Suprapubic skin (tissue), 4 donors: Measurements from ENCODE around the gene KSR2.

ENCODE experiments used
- EP300 ChIP-seq: sonication (generic); formaldehyde crosslinking; IDR thresholded peaks from one replicate; pipeline ENCODE4 v1.6.1; 2017; ENCODE audit warnings: antibody characterized with exemption
- POLR2A ChIP-seq, 2 donors: fragments of 450-650 bp; IDR thresholded peaks; one replicate each; pipeline ENCODE4 v1.6.1; 2017; ENCODE audit warnings: antibody characterized with exemption in 2 of 2, mild to moderate bottlenecking in 2 of 2, moderate library complexity in 2 of 2
- POLR2AphosphoS5 ChIP-seq, 3 donors: sonication (generic); formaldehyde crosslinking; IDR thresholded peaks; one replicate each; pipeline ENCODE4 v1.6.1; 2017; ENCODE audit warnings: antibody characterized with exemption in 3 of 3
- TF ChIP-seq, protein P1 (sequence below), 2 donors: fragments of 200-600 bp in 1 of 2; fragments of 450-650 bp in 1 of 2; sonication (generic) in 1 of 2; IDR thresholded peaks; one replicate each; pipeline ENCODE4 v1.5.1; 2016 to 2019; ENCODE audit warnings: antibody characterized with exemption in 2 of 2, mild to moderate bottlenecking in 1 of 2, moderate library complexity in 1 of 2

DNA sequence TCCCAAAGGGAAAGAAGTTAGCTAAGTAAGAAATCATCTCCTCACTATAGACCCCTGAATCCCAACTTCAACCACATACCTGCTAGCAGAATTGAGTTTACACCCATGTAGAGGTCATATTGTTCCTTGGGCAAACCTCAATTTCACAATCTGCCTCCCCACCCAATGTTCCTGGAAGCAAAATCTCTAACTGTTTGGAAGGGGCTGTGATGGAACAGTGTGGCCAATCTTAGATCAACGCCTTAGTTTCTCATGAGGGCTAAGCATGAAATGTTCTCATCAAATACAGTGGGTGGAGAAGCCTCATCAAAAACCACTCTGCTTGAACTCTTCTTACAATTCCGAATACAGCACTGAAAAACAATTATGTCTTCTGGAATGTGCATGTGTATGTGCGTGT is 323.3 kb downstream of the KSR2 start:
- TF ChIP-seq, protein P1, sequence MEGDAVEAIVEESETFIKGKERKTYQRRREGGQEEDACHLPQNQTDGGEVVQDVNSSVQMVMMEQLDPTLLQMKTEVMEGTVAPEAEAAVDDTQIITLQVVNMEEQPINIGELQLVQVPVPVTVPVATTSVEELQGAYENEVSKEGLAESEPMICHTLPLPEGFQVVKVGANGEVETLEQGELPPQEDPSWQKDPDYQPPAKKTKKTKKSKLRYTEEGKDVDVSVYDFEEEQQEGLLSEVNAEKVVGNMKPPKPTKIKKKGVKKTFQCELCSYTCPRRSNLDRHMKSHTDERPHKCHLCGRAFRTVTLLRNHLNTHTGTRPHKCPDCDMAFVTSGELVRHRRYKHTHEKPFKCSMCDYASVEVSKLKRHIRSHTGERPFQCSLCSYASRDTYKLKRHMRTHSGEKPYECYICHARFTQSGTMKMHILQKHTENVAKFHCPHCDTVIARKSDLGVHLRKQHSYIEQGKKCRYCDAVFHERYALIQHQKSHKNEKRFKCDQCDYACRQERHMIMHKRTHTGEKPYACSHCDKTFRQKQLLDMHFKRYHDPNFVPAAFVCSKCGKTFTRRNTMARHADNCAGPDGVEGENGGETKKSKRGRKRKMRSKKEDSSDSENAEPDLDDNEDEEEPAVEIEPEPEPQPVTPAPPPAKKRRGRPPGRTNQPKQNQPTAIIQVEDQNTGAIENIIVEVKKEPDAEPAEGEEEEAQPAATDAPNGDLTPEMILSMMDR (IDR thresholded peaks at IDR 0.05) = no peak
- no peak for TF ChIP-seq EP300
- no peak for TF ChIP-seq POLR2A (IDR thresholded peaks at IDR 0.05)
- peak in 1 of 3 donors; percentile 39 for TF ChIP-seq POLR2AphosphoS5 (IDR thresholded peaks at IDR 0.05)
